SK-N-SH (cell line): ENCODE measurements around the gene CCL26.

ENCODE experiments used
- CTCF ChIP-seq: fragments of 200-600 bp; sonication (generic); IDR thresholded peaks from 2 replicates; pipeline ENCODE4 v1.6.1; 2017; ENCODE audit warnings: antibody characterized with exemption, mild to moderate bottlenecking, moderate library complexity
- EZH2phosphoT487 ChIP-seq: fragments of 200-600 bp; sonication (generic); IDR thresholded peaks from 2 replicates; pipeline ENCODE4 v1.6.1; 2017; ENCODE audit warnings: low read depth, mixed run types, mild to moderate bottlenecking, antibody characterized with exemption, moderate library complexity, borderline replicate concordance
- FOXJ3 ChIP-seq: sonication (generic); formaldehyde crosslinking; IDR thresholded peaks from 2 replicates; pipeline ENCODE4 v1.5.1; 2020; ENCODE audit warnings: mild to moderate bottlenecking, missing genetic modification reagents
- JUND ChIP-seq: IDR thresholded peaks from 2 replicates; pipeline ENCODE4 v1.4.0; 2012
- PBX3 ChIP-seq: IDR thresholded peaks from 2 replicates; pipeline ENCODE4; 2012
- REST ChIP-seq: IDR thresholded peaks from 2 replicates; pipeline ENCODE4 v1.6.1; 2012; ENCODE audit warnings: mild to moderate bottlenecking, low read depth, low read length, moderate library complexity
- SMC3 ChIP-seq: IDR thresholded peaks from 2 replicates; pipeline ENCODE4 v1.6.1; 2012; ENCODE audit warnings: low read depth, low read length, improper control_type of control experiment
- TAF1 ChIP-seq: IDR thresholded peaks from 2 replicates; pipeline ENCODE4 v1.6.1; 2012; ENCODE audit warnings: low read depth, mild to moderate bottlenecking, low read length, moderate library complexity, borderline replicate concordance
- USF1 ChIP-seq: IDR thresholded peaks from 2 replicates; pipeline ENCODE4 v1.4.0; 2012; ENCODE audit warnings: low read depth, borderline replicate concordance
- ZBTB33 ChIP-seq: IDR thresholded peaks from 2 replicates; pipeline ENCODE4 v1.4.0; 2012; ENCODE audit warnings: low read depth, borderline replicate concordance

- TF ChIP-seq JUND: no peak
- TF ChIP-seq CTCF: no peak
- no peak for TF ChIP-seq REST
- TF ChIP-seq PBX3: no peak
- no peak for TF ChIP-seq USF1
- no peak for TF ChIP-seq ZBTB33
- no peak for TF ChIP-seq SMC3
- no peak for TF ChIP-seq EZH2phosphoT487
- TF ChIP-seq FOXJ3: no peak
- TF ChIP-seq TAF1: no peak
Observed at GRCh38 chr7:75772081-75773077, at the start of gene CCL26.
